Uterus (tissue), 2 donors: ENCODE data around the gene BCAS3.

Experiments used
- POLR2A ChIP-seq, 2 donors: fragments of 450-650 bp; IDR thresholded peaks; one replicate each; pipeline ENCODE4 v1.6.1; 2016; ENCODE audit warnings: antibody characterized with exemption in 2 of 2, mild to moderate bottlenecking in 1 of 2, moderate library complexity in 1 of 2
- TF ChIP-seq, protein P1 (sequence below), 4 experiments: fragments of 200-600 bp in 2 of 4; fragments of 450-650 bp in 2 of 4; sonication (generic) in 2 of 4; IDR thresholded peaks; one replicate each; pipeline ENCODE4 v1.5.1; 2016 to 2019; ENCODE audit warnings: antibody characterized with exemption in 4 of 4, mild to moderate bottlenecking in 2 of 4, moderate library complexity in 1 of 4

DNA sequence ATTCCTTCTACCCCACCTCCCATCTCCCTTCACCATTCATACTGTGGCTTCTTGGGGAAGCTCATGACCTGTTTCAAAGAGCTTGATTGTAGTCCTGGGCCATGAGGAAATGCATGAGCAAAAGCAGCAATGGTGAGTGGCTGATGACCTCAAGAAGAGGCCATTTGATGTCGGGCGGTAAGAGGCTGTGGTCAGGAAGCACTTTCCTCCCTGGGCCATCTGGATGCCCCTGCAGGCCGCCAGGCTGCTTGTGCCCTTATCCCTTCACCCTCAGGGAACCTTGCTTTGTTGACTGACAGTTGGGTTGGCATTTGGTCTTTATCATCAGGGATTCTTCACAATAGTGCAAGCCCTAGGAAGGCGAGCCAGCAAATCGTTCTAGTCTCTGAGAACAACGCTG is 643.7 kb downstream of the BCAS3 start:
- TF ChIP-seq POLR2A (IDR thresholded peaks at IDR 0.05): no peak
- TF ChIP-seq, protein P1, sequence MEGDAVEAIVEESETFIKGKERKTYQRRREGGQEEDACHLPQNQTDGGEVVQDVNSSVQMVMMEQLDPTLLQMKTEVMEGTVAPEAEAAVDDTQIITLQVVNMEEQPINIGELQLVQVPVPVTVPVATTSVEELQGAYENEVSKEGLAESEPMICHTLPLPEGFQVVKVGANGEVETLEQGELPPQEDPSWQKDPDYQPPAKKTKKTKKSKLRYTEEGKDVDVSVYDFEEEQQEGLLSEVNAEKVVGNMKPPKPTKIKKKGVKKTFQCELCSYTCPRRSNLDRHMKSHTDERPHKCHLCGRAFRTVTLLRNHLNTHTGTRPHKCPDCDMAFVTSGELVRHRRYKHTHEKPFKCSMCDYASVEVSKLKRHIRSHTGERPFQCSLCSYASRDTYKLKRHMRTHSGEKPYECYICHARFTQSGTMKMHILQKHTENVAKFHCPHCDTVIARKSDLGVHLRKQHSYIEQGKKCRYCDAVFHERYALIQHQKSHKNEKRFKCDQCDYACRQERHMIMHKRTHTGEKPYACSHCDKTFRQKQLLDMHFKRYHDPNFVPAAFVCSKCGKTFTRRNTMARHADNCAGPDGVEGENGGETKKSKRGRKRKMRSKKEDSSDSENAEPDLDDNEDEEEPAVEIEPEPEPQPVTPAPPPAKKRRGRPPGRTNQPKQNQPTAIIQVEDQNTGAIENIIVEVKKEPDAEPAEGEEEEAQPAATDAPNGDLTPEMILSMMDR (IDR thresholded peaks at IDR 0.05): no peak
